Left cardiac atrium (tissue), 4 donors: ENCODE measurements around the gene EIF2S1. TPM values are rescaled to one million over a fixed set of nuclear protein-coding genes. Genes with fewer than 3 reads are reported as not detected.

Source experiments
- ATAC-seq, 2 donors: fragments of 200-7000 bp; cut with Tn5 transposase; one replicate each; pipeline ENCODE4 v1.9.1; 2020; ENCODE audit warnings: mild to moderate bottlenecking in 2 of 2, moderate library complexity in 2 of 2
- DNase-seq: peaks from one replicate; pipeline ENCODE4 v3.0.0-alpha.2; 2020
- intact Hi-C, 2 donors: fragments of 100-400 bp; cut with DNase I; formaldehyde crosslinking; loops; one replicate each; pipeline versions ENCODE4 v1.14.1 to v1.15.1; 2022 to 2023
- total RNA-seq, 2 donors: library from RNA; stranded (reverse); fragmentation: NEBNext Ultra II Directional; extraction: Animal tissue kit (Norgen Biotek cat#: 25700); gene quantifications; one replicate each; pipeline ENCODE4 v1.2.1, GENCODE V29; 2021
- donor health status: DM: no; HTN: yes; CAD: no.
- donor health status: DM: no; HTN: yes; CAD: no; lungs with severe emphysema.
- donor health status: DM: yes; HTN: yes; CAD: no.
- donor health status: Dilated cardiomyopathy.

EIF2S1 gene
- total RNA-seq, 2 donors from 2014 or later, result 79.3 to 96.4 TPM

DNA sequence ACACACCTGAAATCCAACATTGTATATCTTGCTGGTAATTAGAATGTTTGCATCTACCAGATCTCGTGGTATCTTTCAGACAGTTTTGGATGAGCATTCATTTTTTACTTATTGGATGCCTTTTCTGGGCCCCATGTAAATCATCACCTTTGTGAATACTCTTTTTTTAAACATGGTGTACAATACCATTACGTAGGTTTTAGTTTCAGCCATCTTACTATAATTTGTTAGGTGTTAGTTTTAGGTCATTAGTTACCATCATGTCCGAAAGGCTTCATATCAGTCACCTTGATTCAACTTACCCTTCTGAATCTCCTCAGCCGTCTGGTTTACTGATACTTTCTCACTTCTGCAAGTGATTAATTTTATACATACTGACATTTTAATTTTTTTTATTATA, 5.3 kb downstream of the EIF2S1 start:
- no peak for DNase-seq
- intact Hi-C loops, result no loop called here
- no peak for ATAC-seq

DNA sequence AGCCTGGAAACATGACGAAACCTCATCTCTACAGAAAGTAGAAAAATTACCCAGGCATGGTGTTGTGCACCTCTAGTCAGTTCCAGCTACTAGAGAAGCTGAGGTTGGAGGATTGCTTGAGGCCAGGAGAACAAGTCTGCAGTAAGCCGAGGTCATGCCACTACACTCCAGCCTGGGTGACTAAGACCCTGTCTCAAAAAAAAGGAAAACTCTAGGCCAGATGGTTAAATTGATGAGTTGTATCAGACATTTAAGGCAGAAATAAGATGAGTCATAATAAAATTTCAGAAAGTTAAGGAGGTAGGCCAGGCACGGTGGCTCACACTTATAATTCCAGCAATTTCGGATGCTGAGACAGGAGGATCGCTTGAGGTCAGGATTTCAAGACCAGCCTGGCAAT, 10.7 kb downstream of the EIF2S1 start:
- no peak for ATAC-seq
- intact Hi-C loops, result no loop called here
- no peak for DNase-seq

DNA sequence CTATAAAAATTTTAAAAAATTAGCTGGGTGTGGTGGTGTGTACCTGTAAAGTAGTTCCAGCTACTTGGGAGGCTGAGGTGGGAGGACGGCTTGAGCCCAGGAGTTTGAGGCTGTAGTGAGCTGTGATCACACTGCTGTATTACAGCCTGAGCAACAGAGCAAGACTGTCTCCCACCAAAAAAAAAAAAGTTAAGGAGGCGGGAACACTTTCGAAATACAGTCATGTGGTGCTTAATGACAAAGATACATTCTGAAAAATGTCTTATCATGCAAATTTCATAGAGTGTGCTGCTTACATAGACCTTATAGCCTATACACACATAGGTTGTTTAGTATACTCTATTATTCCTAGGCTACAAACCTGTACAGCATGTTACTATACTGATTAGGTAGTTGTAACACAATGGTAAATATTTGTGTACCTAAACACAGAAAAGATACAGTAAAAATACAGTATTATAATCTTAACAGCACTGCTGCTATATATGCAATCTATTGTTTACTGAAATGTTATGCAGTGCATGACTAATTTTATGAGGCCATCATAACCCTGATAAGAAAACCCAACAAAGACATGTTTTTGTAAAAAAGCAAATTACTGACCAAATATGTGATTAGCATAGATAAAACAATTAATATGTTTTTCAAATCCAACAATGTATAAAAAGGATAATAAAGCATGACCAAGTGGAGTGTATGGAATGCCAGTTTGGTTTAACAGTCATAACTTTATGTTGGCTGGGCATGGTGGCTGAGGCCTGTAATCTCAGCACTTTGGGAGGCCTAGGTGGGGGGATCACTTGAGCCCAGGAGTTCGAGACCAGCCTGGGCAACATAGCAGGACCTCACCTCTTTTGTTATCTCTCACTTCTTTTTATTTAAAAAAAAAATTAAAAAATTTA, 11.4 kb downstream of the EIF2S1 start:
- no peak for ATAC-seq
- intact Hi-C loops, result no loop called here
- DNase-seq, result no peak

GRCh38 chr14:67372833-67373232, 12.7 kb downstream of the EIF2S1 start:
- no peak for ATAC-seq
- no peak for DNase-seq
- intact Hi-C loops, result no loop called here

DNA sequence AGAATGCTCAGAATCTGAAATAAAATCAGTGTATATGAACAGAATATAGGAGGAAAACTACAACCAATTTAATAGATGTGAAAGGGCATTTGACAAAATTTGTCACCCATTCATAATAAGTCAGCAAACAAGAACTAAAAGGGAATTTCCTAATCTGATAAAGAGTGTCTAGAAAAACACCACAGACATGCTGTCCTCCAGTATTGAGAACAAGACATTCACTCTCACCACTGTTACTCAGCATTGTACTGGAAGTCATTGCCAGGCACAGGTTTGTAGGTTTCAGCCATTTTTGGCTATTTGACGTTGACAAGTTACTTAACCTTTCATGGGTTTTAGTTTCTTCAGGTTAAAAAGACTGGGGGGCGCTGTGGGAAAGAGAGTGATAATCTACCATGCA, 13.2 kb downstream of the EIF2S1 start:
- intact Hi-C loops, result no loop called here
- ATAC-seq (no peak), DNase-seq (no peak)

DNA sequence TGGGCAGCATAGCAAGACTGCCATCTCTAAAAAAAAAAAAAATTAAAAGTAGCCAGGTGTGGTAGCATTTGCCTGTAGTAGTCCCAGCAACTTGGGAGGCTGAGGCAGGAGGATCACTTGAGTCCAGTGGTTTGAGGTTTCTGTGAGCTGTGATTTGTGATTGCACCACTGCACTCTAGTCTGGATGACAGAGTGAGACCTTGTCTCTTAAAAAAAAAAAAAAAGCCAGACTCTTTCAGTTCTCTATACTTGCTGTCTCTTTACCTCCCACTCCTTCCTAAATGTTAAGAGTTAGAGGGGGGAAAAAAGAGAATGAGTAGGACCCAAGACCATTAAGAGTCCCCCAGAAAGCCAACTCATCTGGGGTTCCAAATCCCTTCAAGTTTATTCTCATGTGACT, 17.8 kb downstream of the EIF2S1 start:
- DNase-seq (no peak), ATAC-seq (no peak)
- intact Hi-C loops, result no loop called here

GRCh38 chr14:67385120-67385519, 25.0 kb downstream of the EIF2S1 start:
- DNase-seq (no peak), ATAC-seq (peak in 1 of 2 donors; percentile 49)
- intact Hi-C loops, result no loop called here

DNA sequence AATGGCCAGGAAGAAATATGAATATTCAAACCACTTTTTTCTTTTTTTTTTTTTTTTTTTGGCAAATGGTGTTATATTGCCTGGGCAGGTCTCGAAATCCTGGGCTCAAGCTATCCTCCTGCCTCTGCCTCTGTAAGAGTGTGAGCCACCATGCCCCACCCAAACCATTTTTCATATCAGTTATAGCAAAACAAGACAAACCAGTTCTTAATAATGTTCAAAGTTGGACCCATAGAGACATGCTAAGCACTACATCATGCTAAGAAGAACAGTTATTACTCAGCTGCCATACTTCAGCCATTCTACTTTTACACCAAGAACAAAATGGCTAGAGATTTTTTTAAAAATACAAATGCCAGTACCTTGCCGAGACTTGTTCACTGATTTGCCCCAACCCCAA, 25.5 kb downstream of the EIF2S1 start:
- ATAC-seq (no peak), DNase-seq (no peak)
- intact Hi-C loops, result no loop called here

DNA sequence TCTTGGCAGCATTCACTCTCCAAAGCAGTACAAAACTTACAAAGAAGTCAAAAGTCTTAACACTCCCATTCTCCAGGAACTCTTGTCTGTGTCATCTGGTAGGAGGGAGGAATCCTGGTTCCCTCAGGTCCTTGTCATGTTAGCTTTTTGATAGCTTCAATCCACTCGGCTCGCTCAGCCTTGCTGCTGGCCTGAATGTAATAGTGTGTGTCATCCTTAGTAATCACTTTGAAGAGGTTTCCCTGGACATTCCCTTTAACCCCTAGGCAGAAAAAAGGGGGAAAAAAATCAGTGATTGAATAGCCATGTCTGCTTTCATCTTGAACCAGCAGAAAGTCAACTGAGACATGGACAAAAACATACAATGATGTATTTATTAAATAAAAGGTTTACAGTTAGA, 27.1 kb downstream of the EIF2S1 start:
- intact Hi-C loops, result no loop called here
- ATAC-seq (no peak), DNase-seq (no peak)

GRCh38 chr14:67389275-67389674, 29.1 kb downstream of the EIF2S1 start:
- ATAC-seq, result no peak
- no peak for DNase-seq
- intact Hi-C loops, result no loop called here

- DNase-seq (no peak), ATAC-seq (no peak)
- intact Hi-C loops, result no loop called here
Observed at GRCh38 chr14:67389811-67390534, 29.8 kb downstream of the EIF2S1 start.

GRCh38 chr14:67391268-67391667, 31.1 kb downstream of the EIF2S1 start:
- DNase-seq (no peak), ATAC-seq (no peak)
- intact Hi-C loops, result no loop called here

GRCh38 chr14:67392123-67392522, 32.0 kb downstream of the EIF2S1 start:
- ATAC-seq, result no peak
- no peak for DNase-seq
- intact Hi-C loops, result no loop called here

- no peak for DNase-seq
- intact Hi-C loops, result no loop called here
- ATAC-seq, result no peak
Observed at GRCh38 chr14:67392800-67393199, 32.7 kb downstream of the EIF2S1 start.

- intact Hi-C loops, result no loop called here
- ATAC-seq (no peak), DNase-seq (no peak)
Observed at GRCh38 chr14:67393689-67394088, 33.6 kb downstream of the EIF2S1 start.

GRCh38 chr14:67395086-67395875, 35.2 kb downstream of the EIF2S1 start:
- ATAC-seq, result no peak
- DNase-seq, result no peak
- intact Hi-C loops, result no loop called here

DNA sequence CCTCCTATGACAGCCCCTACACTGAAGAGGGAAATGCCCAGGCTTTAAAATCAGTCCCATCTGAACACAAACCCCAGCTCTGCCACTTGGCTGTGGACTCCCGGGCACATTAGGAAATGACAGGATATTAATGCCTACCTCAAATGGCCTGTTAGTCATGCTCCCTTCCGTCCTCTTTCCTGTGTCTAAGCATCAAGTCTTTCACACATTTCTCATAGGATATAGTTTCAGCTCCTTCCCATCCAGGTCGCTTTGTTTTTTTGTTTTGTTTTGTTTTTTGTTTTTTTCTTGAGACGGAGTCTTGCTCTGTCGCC, 35.7 kb downstream of the EIF2S1 start:
- intact Hi-C loops, result no loop called here
- ATAC-seq (no peak), DNase-seq (no peak)

GRCh38 chr14:67396381-67396970, 36.3 kb downstream of the EIF2S1 start:
- intact Hi-C loops, result no loop called here
- DNase-seq (no peak), ATAC-seq (no peak)

DNA sequence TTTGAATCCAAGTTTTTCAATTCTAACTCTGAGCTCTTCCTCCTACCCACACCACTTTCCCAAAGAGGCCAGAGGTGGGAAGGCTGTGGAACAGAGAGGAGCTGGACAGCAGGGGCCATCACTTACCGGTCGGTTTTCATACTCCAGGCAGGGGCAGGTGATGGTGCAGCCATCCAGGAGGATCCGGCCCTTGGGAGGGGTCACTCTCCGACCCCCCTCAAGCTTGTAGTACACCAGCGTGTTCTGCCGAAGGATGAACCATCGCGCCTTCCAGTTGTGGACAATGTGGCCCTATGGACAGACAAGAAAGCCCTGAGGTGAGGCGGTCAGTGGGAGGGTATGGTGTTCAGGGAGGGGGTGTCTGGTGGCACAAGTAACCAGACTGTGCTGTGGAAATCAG, 37.4 kb downstream of the EIF2S1 start:
- intact Hi-C loops, result no loop called here
- no peak for ATAC-seq

DNA sequence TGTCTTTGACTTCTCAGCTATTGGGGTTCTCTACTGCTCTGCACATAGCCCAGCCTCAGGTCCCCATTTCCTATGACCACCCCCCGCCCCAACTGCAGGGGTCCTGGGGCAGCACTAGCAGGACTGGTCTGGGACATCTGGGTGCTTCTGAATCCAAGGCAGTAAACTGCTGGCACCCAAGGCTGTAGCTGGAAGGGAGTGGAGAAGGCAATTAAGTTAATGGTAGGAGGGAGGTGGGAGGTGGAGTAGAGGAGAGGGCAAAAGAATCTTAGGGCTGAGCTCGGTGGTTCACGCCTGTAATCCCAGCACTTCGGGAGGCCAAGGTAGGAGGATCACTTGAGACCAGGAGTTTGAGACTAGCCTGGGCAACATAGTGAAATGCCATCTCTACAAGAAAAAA, 40.3 kb downstream of the EIF2S1 start:
- ATAC-seq (no peak), DNase-seq (no peak)
- intact Hi-C loops, result no loop called here

More for the DNA sequence above, 37.4 kb downstream of the EIF2S1 start:
- no peak for DNase-seq
